GM10248 (cell line): ENCODE data around the gene BABAM2.

Experiments used
- CTCF ChIA-PET: fragments of 300-600 bp; sonication (Branson Sonifier 250); formaldehyde crosslinking; extraction: SDS; loops from one replicate; lab custom pipeline; 2021; ENCODE audit warnings: antibody characterized with exemption; lab: Yijun Ruan, JAX
- POLR2A ChIA-PET: fragments of 350-650 bp; sonication (Branson Sonifier 250); formaldehyde crosslinking; extraction: SDS; loops from one replicate; lab custom pipeline; 2020; ENCODE audit warnings: antibody characterized with exemption; lab: Yijun Ruan, JAX
- DNase-seq: peaks from one replicate; pipeline ENCODE4 v3.0.0; 2012; ENCODE audit errors: extremely low spot score
- CTCF ChIP-seq: IDR thresholded peaks from 2 replicates; pipeline ENCODE4 v1.5.1; 2012; ENCODE audit warnings: mild to moderate bottlenecking, low read depth; ENCODE audit errors: extremely low read depth, missing control alignments, control extremely low read depth

The BABAM2 gene

GRCh38 chr2:27890924-27891672 lies 569 bp downstream of the BABAM2 start:
- ChIA-PET CTCF (no interaction called here), POLR2A (no interaction called here)

GRCh38 chr2:27891673-27892105 lies 1.2 kb downstream of the BABAM2 start:
- ChIA-PET CTCF (no interaction called here), POLR2A (no interaction called here)
- DNase-seq = no peak
- no peak for TF ChIP-seq CTCF

More at GRCh38 chr2:27890924-27891672, 569 bp downstream of the BABAM2 start:
- peak; percentile 71 for DNase-seq
- no peak for TF ChIP-seq CTCF

DNA sequence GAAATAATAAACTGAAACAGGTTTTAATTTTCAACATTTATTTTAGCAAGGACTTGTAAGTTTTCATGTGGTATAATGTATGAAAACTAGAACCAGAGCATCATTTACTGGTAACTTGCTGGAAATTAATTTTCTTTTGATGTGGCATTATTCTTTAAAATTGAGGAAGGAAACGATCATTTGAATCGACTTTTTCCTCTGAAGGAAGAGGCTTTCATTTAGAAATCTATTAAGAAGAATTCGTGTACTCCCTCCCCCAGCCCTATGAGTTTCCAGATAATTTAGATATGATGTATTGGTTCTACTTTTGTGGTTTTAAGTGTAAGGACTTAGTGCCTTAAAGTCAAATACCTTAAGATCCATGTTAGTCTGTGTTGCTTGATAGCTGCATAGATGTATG lies 2.5 kb downstream of the BABAM2 start:
- ChIA-PET POLR2A (no interaction called here), CTCF (no interaction called here)
- no peak for DNase-seq
- no peak for TF ChIP-seq CTCF

GRCh38 chr2:27897717-27898116 lies 7.2 kb downstream of the BABAM2 start:
- ChIA-PET CTCF (interaction anchor here (1.0 kb wide), 1 partner anchor 10 kb away, joined by 3 read pairs; no protein-coding TSS in a partner anchor), POLR2A (no interaction called here)
- no peak for DNase-seq
- TF ChIP-seq CTCF = no peak

GRCh38 chr2:27901234-27901633 lies 10.7 kb downstream of the BABAM2 start:
- DNase-seq = no peak
- POLR2A ChIA-PET = interaction anchor here (0.7 kb wide), 1 partner anchor 856 kb away, joined by 5 read pairs; no protein-coding TSS in a partner anchor
- CTCF ChIA-PET = no interaction called here
- TF ChIP-seq CTCF = no peak

DNA sequence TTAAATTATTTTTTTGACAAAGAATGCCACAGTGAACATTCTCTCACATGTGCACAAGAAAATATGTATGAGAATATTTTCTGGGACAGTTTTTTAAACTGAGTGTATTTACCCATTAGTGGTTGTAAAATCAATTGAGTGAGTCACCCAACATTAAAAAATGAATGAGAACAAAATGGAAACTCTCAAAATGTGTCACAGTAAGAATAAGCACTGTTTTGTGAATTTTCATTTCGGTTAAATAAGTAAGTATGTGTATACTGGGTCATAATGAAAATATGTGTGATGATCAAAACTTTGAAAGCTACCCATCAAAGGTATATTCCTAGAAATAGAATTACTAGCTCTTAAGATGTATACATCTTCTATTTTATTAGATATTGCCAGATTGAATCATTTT lies 11.6 kb downstream of the BABAM2 start:
- ChIA-PET CTCF (no interaction called here), POLR2A (no interaction called here)
- TF ChIP-seq CTCF = no peak
- no peak for DNase-seq
